Neural progenitor cell (in vitro differentiated cells): ENCODE data around the gene ESF1. TPM values are rescaled to one million over a fixed set of nuclear protein-coding genes. Genes with fewer than 3 reads are reported as not detected.
A peak's percentile ranks its signal among the peaks of the same experiment; 100 is the strongest.

Experiments used
- DNase-seq: peaks from one replicate; pipeline ENCODE4 v3.0.0-alpha.2; 2016; ENCODE audit warnings: low spot score
- H2AFZ ChIP-seq: fragments of 200-600 bp; sonication (generic); replicated peaks from 2 replicates; pipeline ENCODE4 v1.6.1; 2016; ENCODE audit warnings: antibody characterized with exemption
- H3F3A ChIP-seq: fragments of 200-600 bp; sonication (generic); 2 replicates; pipeline ENCODE4 v1.6.1; 2016; ENCODE audit warnings: antibody characterized with exemption, low read depth
- H3K27ac ChIP-seq: fragments of 200-600 bp; sonication (generic); 2 replicates; pipeline ENCODE4 v1.5.1; 2016; ENCODE audit warnings: mild to moderate bottlenecking
- H3K27me3 ChIP-seq: fragments of 200-600 bp; sonication (generic); 2 replicates; pipeline ENCODE4 v1.6.1; 2016; ENCODE audit warnings: mild to moderate bottlenecking, moderate library complexity
- H3K36me3 ChIP-seq: fragments of 200-600 bp; sonication (generic); 2 replicates; pipeline ENCODE4 v1.5.1; 2016
- H3K4me1 ChIP-seq: fragments of 200-600 bp; sonication (generic); 2 replicates; pipeline ENCODE4 v1.6.1; 2016; ENCODE audit warnings: mixed run types
- H3K4me2 ChIP-seq: fragments of 200-600 bp; sonication (generic); 2 replicates; pipeline ENCODE4 v1.6.1; 2016
- H3K4me3 ChIP-seq: fragments of 200-600 bp; sonication (generic); 2 replicates; pipeline ENCODE4 v1.5.1; 2016
- H3K79me2 ChIP-seq: fragments of 200-600 bp; sonication (generic); 2 replicates; pipeline ENCODE4 v1.6.1; 2016; ENCODE audit warnings: low read depth
- H3K9ac ChIP-seq: fragments of 200-600 bp; sonication (generic); 2 replicates; pipeline ENCODE4 v1.6.1; 2016
- H3K9me3 ChIP-seq: fragments of 200-600 bp; sonication (generic); 2 replicates; pipeline ENCODE4 v1.5.1; 2016; ENCODE audit warnings: low read depth
- H4K20me1 ChIP-seq: fragments of 200-600 bp; sonication (generic); 2 replicates; pipeline ENCODE4 v1.6.1; 2016; ENCODE audit warnings: low read depth
- H3K27ac Mint-ChIP-seq: 3 replicates; pipeline ENCODE4 v1.8.0; 2021; ENCODE audit warnings: mixed read lengths
- H3K27me3 Mint-ChIP-seq: 2 replicates; pipeline ENCODE4 v1.8.0; 2022; ENCODE audit warnings: low read depth, mild to moderate bottlenecking, inconsistent platforms, moderate library complexity, mixed read lengths; ENCODE audit not compliant: insufficient read depth
- H3K36me3 Mint-ChIP-seq: 3 replicates; pipeline ENCODE4 v1.8.0; 2021; ENCODE audit warnings: mixed read lengths
- H3K4me1 Mint-ChIP-seq: 3 replicates; pipeline ENCODE4 v1.8.0; 2021; ENCODE audit warnings: mixed read lengths
- H3K4me3 Mint-ChIP-seq: 3 replicates; pipeline ENCODE4 v1.8.0; 2021; ENCODE audit warnings: mild to moderate bottlenecking, moderate library complexity, mixed read lengths
- H3K9me3 Mint-ChIP-seq: 3 replicates; pipeline ENCODE4 v1.8.0; 2020; ENCODE audit warnings: mixed read lengths
- CTCF ChIP-seq: fragments of 200-600 bp; sonication (generic); IDR thresholded peaks from 2 replicates; pipeline ENCODE4 v1.5.1; 2017; ENCODE audit warnings: antibody characterized with exemption, mild to moderate bottlenecking
- EZH2 ChIP-seq: fragments of 200-600 bp; sonication (generic); IDR thresholded peaks from 2 replicates; pipeline ENCODE4 v1.6.1; 2017; ENCODE audit warnings: antibody characterized with exemption, mild to moderate bottlenecking, moderate library complexity
- EZH2phosphoT487 ChIP-seq: fragments of 200-600 bp; sonication (generic); IDR thresholded peaks from 2 replicates; pipeline ENCODE4 v1.6.1; 2017; ENCODE audit warnings: antibody characterized with exemption
- total RNA-seq: library from RNA; depleted of rRNA; stranded (reverse); fragments of >200 nt; gene quantifications from 2 replicates; pipeline ENCODE4 v1.2.3, GENCODE V29; 2015; ENCODE audit warnings: low replicate concordance

ESF1 gene
- total RNA-seq, 1 donor from 2014 or later = 29.1 TPM

DNA sequence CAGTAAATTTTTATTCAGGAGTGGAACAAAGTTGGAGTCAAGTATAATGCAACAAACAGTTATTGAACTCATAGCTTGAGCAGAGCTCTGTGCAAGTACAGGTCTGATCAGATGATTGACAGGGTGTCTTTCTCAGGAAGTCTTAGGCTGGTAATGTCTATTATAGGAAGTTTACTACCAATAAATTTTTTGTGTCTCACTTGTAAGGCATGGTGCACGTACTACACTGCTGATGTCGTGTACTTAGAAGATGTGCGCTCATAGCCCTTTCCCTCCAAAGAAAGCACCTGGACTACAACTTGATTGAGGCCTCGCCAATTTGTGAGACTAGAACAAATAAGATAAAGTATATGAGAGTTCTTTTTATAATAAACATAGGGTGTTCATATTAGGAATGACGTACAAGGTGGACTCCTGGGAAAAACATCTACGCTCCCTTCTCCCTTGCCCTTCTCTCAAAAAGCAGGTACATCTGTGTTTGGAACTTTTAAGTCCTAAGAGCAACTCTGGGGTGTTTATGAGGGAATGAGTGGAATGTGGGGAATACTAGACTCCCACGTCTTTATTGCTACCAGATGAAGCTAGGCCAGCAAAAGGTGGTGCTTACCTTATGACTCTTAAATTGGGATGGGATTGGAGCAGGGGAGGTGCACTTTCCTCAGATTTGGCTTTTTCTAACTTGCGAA lies 1.6 kb upstream of the ESF1 start:
- H3K9me3 ChIP-seq = no peaks in the 10 kb centered on the region
- peaks cover 60% of the 10 kb centered on the region for H3K79me2 ChIP-seq
- peaks cover 25% of the 10 kb centered on the region for H3K4me1 Mint-ChIP-seq
- H3K36me3 Mint-ChIP-seq = peaks cover 14% of the 10 kb centered on the region
- no peaks in the 10 kb centered on the region for H3K9me3 Mint-ChIP-seq
- no peak overlapping the region for H3K27ac Mint-ChIP-seq
- no peaks in the 10 kb centered on the region for H3K27me3 ChIP-seq
- DNase-seq = no peak
- no peak overlapping the region for H3K27ac ChIP-seq
- no peak overlapping the region for H3K9ac ChIP-seq
- H3K4me3 ChIP-seq = peak overlapping the region; percentile 67
- peaks cover 4% of the 10 kb centered on the region for H4K20me1 ChIP-seq
- peak overlapping the region; percentile 100 for H3K4me3 Mint-ChIP-seq
- TF ChIP-seq CTCF = no peak
- TF ChIP-seq EZH2 = no peak
- no peak for TF ChIP-seq EZH2phosphoT487
- peaks cover 11% of the 10 kb centered on the region for H3K4me1 ChIP-seq
- no peak overlapping the region for H2AFZ ChIP-seq
- peaks cover 7% of the 10 kb centered on the region for H3K36me3 ChIP-seq
- H3K4me2 ChIP-seq = peak overlapping the region; percentile 76
- peaks cover 16% of the 10 kb centered on the region for H3F3A ChIP-seq
- H3K27me3 Mint-ChIP-seq = peaks cover 4% of the 10 kb centered on the region

- Histone ChIP-seq H3K36me3 (peaks cover 7% of the 10 kb centered on the region), H3K4me3 (peak overlapping the region; percentile 67), H3F3A (peaks cover 16% of the 10 kb centered on the region), H4K20me1 (no peaks in the 10 kb centered on the region), H3K79me2 (peaks cover 77% of the 10 kb centered on the region), H3K27ac (peak overlapping the region; percentile 34), H3K9me3 (no peaks in the 10 kb centered on the region), H3K27me3 (no peaks in the 10 kb centered on the region), H2AFZ (peak overlapping the region; percentile 75), H3K4me1 (peaks cover 11% of the 10 kb centered on the region), H3K9ac (peak overlapping the region; percentile 72), H3K4me2 (peak overlapping the region; percentile 76)
- TF ChIP-seq EZH2 (no peak), EZH2phosphoT487 (no peak), CTCF (no peak)
- Mint-ChIP-seq H3K27ac (peak overlapping the region; percentile 97), H3K9me3 (no peaks in the 10 kb centered on the region), H3K36me3 (peaks cover 16% of the 10 kb centered on the region), H3K27me3 (no peaks in the 10 kb centered on the region), H3K4me1 (peaks cover 25% of the 10 kb centered on the region), H3K4me3 (peak overlapping the region; percentile 100)
- no peak for DNase-seq
Observed at GRCh38 chr20:13784271-13784892, 337 bp downstream of the ESF1 start.

- Histone ChIP-seq H3K27me3 (no peaks in the 10 kb centered on the region), H3F3A (peaks cover 16% of the 10 kb centered on the region), H3K4me1 (peaks cover 11% of the 10 kb centered on the region), H3K36me3 (peaks cover 7% of the 10 kb centered on the region), H3K79me2 (peaks cover 80% of the 10 kb centered on the region), H3K4me3 (peak overlapping the region; percentile 67), H2AFZ (no peak overlapping the region), H3K9me3 (no peaks in the 10 kb centered on the region), H3K9ac (no peak overlapping the region), H4K20me1 (no peaks in the 10 kb centered on the region), H3K4me2 (peak overlapping the region; percentile 76), H3K27ac (no peak overlapping the region)
- H3K9me3 Mint-ChIP-seq = no peaks in the 10 kb centered on the region
- no peak for TF ChIP-seq EZH2
- TF ChIP-seq EZH2phosphoT487 = no peak
- TF ChIP-seq CTCF = no peak
- no peak for DNase-seq
- no peak overlapping the region for H3K27ac Mint-ChIP-seq
- peaks cover 25% of the 10 kb centered on the region for H3K4me1 Mint-ChIP-seq
- H3K36me3 Mint-ChIP-seq = peaks cover 16% of the 10 kb centered on the region
- H3K27me3 Mint-ChIP-seq = no peaks in the 10 kb centered on the region
- peak overlapping the region; percentile 100 for H3K4me3 Mint-ChIP-seq
Observed at GRCh38 chr20:13783528-13783927, 1.2 kb downstream of the ESF1 start.
